Measurements from ENCODE around the gene DGKQ. TPM values are rescaled to one million over a fixed set of nuclear protein-coding genes. Genes with fewer than 3 reads are reported as not detected.
"Not testable (repeated sequence)": the region's sequence is repeated elsewhere in the genome, so short reads cannot be mapped to it uniquely, and the experiment has no call there.

Gene DGKQ
- total RNA-seq, 2 experiments from 2014 or later = 11.1 to 11.4 TPM

GRCh38 chr4:988726-989721, 15.7 kb upstream of the DGKQ start:
- Mint-ChIP-seq H3K9me3 (no peaks in the 10 kb centered on the region), H3K27ac (no peak overlapping the region), H3K4me1 (ENCODE audit: low read depth) (peaks cover 21% of the 10 kb centered on the region), H3K4me3 (no peak overlapping the region), H3K36me3 (no peaks in the 10 kb centered on the region), H3K27me3 (no peaks in the 10 kb centered on the region)
- ChIA-PET CTCF (no interaction called here), POLR2A (no interaction called here)
- no peak for DNase-seq
- intact Hi-C loops (cut with micrococcal nuclease) = no loop called here

- peak overlapping the region; percentile 62 for H3K27ac Mint-ChIP-seq
These were observed 14.5 kb upstream of the DGKQ start for GRCh38 chr4:987624-988513.

GRCh38 chr4:986879-987623, 13.7 kb upstream of the DGKQ start, which contains the start of gene IDUA:
Gene IDUA (plus strand): TSS chr4:987044. CDS start chr4:987085, 41 bp downstream.
- Mint-ChIP-seq H3K9me3 (no peaks in the 10 kb centered on the region), H3K36me3 (no peaks in the 10 kb centered on the region), H3K27me3 (no peaks in the 10 kb centered on the region), H3K4me1 (ENCODE audit: low read depth) (peaks cover 21% of the 10 kb centered on the region), H3K4me3 (peak within 1 kb of the TSS; percentile 88), H3K27ac (peak within 1 kb of the TSS; percentile 72)
- ChIA-PET CTCF (interaction anchor here (0.7 to 2.8 kb wide), 8 partner anchors 56 to 280 kb away, joined by 3 to 25 read pairs (median 4); partner anchors contain the start of genes GAK and TMEM175), POLR2A (interaction anchor here (1.2 to 1.4 kb wide), 2 partner anchors 23 to 55 kb away, joined by 3 to 5 read pairs; partner anchors contain the start of genes GAK and TMEM175)
- intact Hi-C loops (cut with micrococcal nuclease) = loop anchor here (1.0 to 2.0 kb wide), 4 partner anchors 14 to 244 kb away; partner anchors contain the start of genes DGKQ, GAK and TMEM175
- DNase-seq = peak; percentile 92

More at GRCh38 chr4:987624-988513, 14.5 kb upstream of the DGKQ start:
- Mint-ChIP-seq H3K9me3 (no peaks in the 10 kb centered on the region), H3K4me3 (peak overlapping the region; percentile 76), H3K4me1 (ENCODE audit: low read depth) (peaks cover 21% of the 10 kb centered on the region), H3K27me3 (no peaks in the 10 kb centered on the region), H3K36me3 (no peaks in the 10 kb centered on the region)
- ChIA-PET CTCF (interaction anchor here (0.7 to 2.8 kb wide), 8 partner anchors 57 to 279 kb away, joined by 3 to 25 read pairs (median 4); partner anchors contain the start of genes GAK and TMEM175), POLR2A (interaction anchor here (1.2 kb wide), 1 partner anchor 56 kb away, joined by 5 read pairs; the partner anchor contains the start of genes GAK and TMEM175)
- DNase-seq = no peak
- intact Hi-C loops (cut with micrococcal nuclease) = loop anchor here (1.0 to 2.0 kb wide), 4 partner anchors 15 to 245 kb away; partner anchors contain the start of genes DGKQ, GAK and TMEM175

- POLR2A ChIA-PET = interaction anchor here (1.2 to 1.4 kb wide), 2 partner anchors 23 to 54 kb away, joined by 3 to 5 read pairs; partner anchors contain the start of genes GAK and TMEM175
- intact Hi-C loops (cut with micrococcal nuclease) = loop anchor here (2.0 kb wide), 1 partner anchor 244 kb away; no protein-coding TSS in a partner anchor
- no peak for DNase-seq
- Mint-ChIP-seq H3K4me3 (peak overlapping the region; percentile 88), H3K4me1 (ENCODE audit: low read depth) (peaks cover 21% of the 10 kb centered on the region), H3K27me3 (no peaks in the 10 kb centered on the region), H3K36me3 (no peaks in the 10 kb centered on the region), H3K27ac (peak overlapping the region; percentile 72), H3K9me3 (no peaks in the 10 kb centered on the region)
- CTCF ChIA-PET = interaction anchor here (1.0 to 2.8 kb wide), 6 partner anchors 56 to 281 kb away, joined by 3 to 25 read pairs (median 4); partner anchors contain the start of genes GAK and TMEM175
These were observed 13.1 kb upstream of the DGKQ start for GRCh38 chr4:986428-986878.

DNA sequence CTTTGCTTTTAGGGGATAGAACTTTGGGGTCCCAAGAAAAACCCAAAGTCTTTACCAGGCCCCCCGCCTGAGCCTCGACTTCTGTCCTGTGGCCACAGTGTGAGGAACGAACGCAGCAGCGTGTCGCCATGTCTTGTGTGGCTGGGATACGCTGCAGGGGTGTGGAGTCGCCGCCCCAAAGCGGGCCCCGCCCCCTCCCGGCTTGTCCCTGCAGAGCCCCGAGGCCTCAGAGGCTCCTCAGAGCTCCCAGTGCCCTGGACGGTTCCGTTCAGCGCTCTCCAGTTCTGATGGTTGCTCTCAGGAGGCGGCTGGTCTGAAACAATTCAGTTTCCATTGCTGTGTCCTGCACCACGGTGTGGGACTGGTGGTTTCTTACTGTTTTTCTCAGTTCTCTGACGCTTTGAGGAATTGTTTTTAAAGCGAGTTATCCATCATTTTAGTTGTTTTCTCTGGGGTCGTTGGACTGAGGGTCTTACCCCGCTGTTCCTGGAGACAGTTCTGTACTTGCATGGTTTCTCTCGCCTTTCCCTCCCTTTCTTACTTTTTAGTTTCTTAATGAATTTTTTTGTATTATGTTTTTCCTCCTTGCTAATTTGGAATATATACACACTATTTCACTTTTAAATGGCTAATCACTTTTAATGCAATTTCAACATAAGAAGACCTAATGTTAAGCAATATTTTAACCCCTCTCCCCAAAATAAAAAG, 11.9 kb upstream of the DGKQ start:
- CTCF ChIA-PET = interaction anchor here (1.8 to 2.8 kb wide), 2 partner anchors 243 kb away, joined by 6 to 25 read pairs; no protein-coding TSS in a partner anchor
- POLR2A ChIA-PET = no interaction called here
- peak overlapping the region; percentile 41 for H3K4me3 Mint-ChIP-seq
- peak; percentile 84 for DNase-seq
- intact Hi-C loops (cut with micrococcal nuclease) = no loop called here
- H3K9me3 Mint-ChIP-seq = no peaks in the 10 kb centered on the region
- H3K27ac Mint-ChIP-seq = no peak overlapping the region
- no peaks in the 10 kb centered on the region for H3K27me3 Mint-ChIP-seq
- peaks cover 21% of the 10 kb centered on the region for H3K4me1 Mint-ChIP-seq (ENCODE audit: low read depth)
- H3K36me3 Mint-ChIP-seq = no peaks in the 10 kb centered on the region

- Mint-ChIP-seq H3K36me3 (no peaks in the 10 kb centered on the region), H3K4me1 (ENCODE audit: low read depth) (peaks cover 21% of the 10 kb centered on the region), H3K27me3 (no peaks in the 10 kb centered on the region), H3K9me3 (no peaks in the 10 kb centered on the region), H3K27ac (no peak overlapping the region), H3K4me3 (peak overlapping the region; percentile 41)
- ChIA-PET POLR2A (no interaction called here), CTCF (interaction anchor here (1.8 kb wide), 1 partner anchor 242 kb away, joined by 6 read pairs; no protein-coding TSS in a partner anchor)
- intact Hi-C loops (cut with micrococcal nuclease) = no loop called here
- no peak for DNase-seq
These were observed 11.1 kb upstream of the DGKQ start for GRCh38 chr4:984336-985054.

- intact Hi-C loops (cut with micrococcal nuclease) = no loop called here
- Mint-ChIP-seq H3K36me3 (no peaks in the 10 kb centered on the region), H3K27me3 (no peaks in the 10 kb centered on the region), H3K9me3 (no peaks in the 10 kb centered on the region), H3K4me1 (ENCODE audit: low read depth) (peaks cover 17% of the 10 kb centered on the region), H3K27ac (no peak overlapping the region), H3K4me3 (no peak overlapping the region)
- DNase-seq = no peak
- ChIA-PET POLR2A (no interaction called here), CTCF (no interaction called here)
These were observed 9.4 kb upstream of the DGKQ start for GRCh38 chr4:982814-983213.

DNA sequence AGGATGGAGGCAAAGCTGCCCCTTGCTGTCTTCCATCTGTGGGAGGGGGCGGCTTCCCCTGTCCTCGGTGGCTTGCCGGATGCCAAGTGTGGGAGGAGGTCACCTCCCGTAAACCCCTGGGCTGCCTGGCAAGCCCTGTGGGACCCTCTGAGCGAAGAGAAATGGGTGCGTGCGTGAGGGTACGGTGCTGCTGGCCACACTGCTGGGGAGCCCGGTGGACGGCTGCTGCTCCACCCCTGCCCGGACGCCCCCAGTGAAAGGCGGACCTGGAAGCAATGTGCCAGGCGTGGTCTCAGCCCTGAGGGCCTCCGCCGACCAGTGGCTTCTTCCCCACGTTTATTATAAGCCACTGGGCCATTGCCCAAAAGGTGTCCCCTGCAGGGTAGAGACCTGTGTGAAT, 8.9 kb upstream of the DGKQ start:
- no peaks in the 10 kb centered on the region for H3K9me3 Mint-ChIP-seq
- ChIA-PET POLR2A (no interaction called here), CTCF (no interaction called here)
- intact Hi-C loops (cut with micrococcal nuclease) = no loop called here
- peaks cover 14% of the 10 kb centered on the region for H3K4me1 Mint-ChIP-seq (ENCODE audit: low read depth)
- no peak overlapping the region for H3K27ac Mint-ChIP-seq
- H3K27me3 Mint-ChIP-seq = no peaks in the 10 kb centered on the region
- H3K4me3 Mint-ChIP-seq = no peak overlapping the region
- DNase-seq = no peak
- no peaks in the 10 kb centered on the region for H3K36me3 Mint-ChIP-seq

GRCh38 chr4:978957-979701, 5.8 kb upstream of the DGKQ start:
- Mint-ChIP-seq H3K36me3 (no peaks in the 10 kb centered on the region), H3K27me3 (no peaks in the 10 kb centered on the region), H3K9me3 (no peaks in the 10 kb centered on the region), H3K4me3 (no peak overlapping the region), H3K27ac (no peak overlapping the region), H3K4me1 (ENCODE audit: low read depth) (no peaks in the 10 kb centered on the region)
- ChIA-PET CTCF (no interaction called here), POLR2A (no interaction called here)
- DNase-seq = no peak
- intact Hi-C loops (cut with micrococcal nuclease) = no loop called here

- H3K9me3 Mint-ChIP-seq; CTCF ChIA-PET; intact Hi-C loops (cut with micrococcal nuclease); H3K27ac Mint-ChIP-seq; H3K27me3 Mint-ChIP-seq; H3K4me1 Mint-ChIP-seq (ENCODE audit: low read depth); POLR2A ChIA-PET; H3K4me3 Mint-ChIP-seq; DNase-seq; H3K36me3 Mint-ChIP-seq: not testable (repeated sequence)
These were observed 2.6 kb upstream of the DGKQ start for GRCh38 chr4:976016-976415.

Data from activated CD4-positive, alpha-beta memory T cell treated with anti-CD3 and anti-CD28 coated beads for 36 hours (primary cell).